SH-SY5Y (cell line): ENCODE results near the gene TLR7.

Experiments used
- GATA2 ChIP-seq: IDR thresholded peaks from 2 replicates; pipeline ENCODE4 v1.6.1; 2011; ENCODE audit warnings: mild to moderate bottlenecking, low read depth, low read length
- GATA3 ChIP-seq: IDR thresholded peaks from 2 replicates; pipeline ENCODE4 v1.6.1; 2011; ENCODE audit warnings: low read depth, mild to moderate bottlenecking, low read length, moderate library complexity

The TLR7 gene

GRCh38 chrX:12866451-12867377, at the start of gene TLR7:
Gene TLR7, plus strand, starts transcription at chrX:12867072. Its CDS starts 507 bp downstream, at chrX:12867579.
- TF ChIP-seq GATA3 (no peak), GATA2 (no peak)

DNA sequence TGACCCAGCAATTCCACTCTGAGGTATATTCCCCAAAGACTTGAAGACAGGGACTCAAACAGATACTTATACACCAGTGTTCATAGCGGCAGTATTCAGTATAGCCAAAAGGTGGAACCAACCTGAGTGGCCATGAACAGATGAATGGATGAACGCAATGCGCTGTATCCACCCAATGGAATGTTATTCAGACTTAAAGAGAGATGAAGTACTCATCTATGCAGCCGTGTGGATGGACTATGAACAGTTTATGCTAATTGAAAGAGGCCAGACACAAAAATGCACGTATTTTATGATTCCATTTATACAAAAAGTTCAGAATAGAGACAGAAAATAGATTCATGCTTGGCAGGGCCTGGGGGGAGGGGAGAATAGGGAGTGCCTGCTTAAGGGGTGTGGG, 49.3 kb upstream of the TLR7 start:
- TF ChIP-seq GATA3, result no peak
- TF ChIP-seq GATA2, result no peak

GRCh38 chrX:12819222-12819621, 47.6 kb upstream of the TLR7 start:
- TF ChIP-seq GATA3 (no peak), GATA2 (no peak)

DNA sequence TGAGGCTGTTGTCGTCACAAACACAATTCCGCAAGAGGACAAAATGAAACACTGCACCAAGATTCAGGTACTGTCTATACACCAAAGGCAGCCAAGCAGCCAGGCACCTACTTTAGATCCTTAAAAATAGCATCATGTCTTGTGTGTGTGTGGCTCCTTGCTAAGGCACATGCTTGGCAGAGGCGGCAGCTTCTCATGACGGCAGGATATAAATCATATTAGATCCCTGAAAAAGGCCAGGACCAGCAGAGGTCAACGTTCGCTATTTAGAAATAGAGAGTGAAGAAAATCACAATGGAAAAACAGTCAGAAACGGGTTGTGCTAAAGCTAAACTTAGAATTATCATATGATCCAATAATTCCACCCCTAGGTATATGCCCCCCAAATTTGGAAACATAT, 46.1 kb upstream of the TLR7 start:
- TF ChIP-seq GATA2 (no peak), GATA3 (no peak)

DNA sequence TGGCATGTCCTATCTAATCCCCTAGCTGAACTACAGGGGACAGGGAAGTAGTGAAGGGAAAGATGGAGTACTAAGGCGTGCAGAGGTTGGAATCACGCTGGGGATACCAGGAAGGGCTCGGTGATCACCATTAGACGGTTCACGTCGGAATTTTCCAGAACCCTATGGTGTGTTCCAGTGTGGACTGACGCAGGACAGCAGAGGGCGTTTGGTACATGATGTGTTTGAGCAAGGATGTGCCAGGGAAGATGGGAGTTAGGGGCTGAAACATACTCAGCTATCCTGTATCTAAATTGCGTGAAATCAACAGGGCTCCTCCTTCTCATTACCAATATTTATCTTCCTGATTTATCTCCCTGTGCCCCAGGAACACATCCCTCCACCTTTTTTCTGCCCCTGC, 41.9 kb upstream of the TLR7 start:
- TF ChIP-seq GATA2 (no peak), GATA3 (no peak)

GRCh38 chrX:12825801-12826200, 41.1 kb upstream of the TLR7 start:
- TF ChIP-seq GATA2, result no peak
- no peak for TF ChIP-seq GATA3

DNA sequence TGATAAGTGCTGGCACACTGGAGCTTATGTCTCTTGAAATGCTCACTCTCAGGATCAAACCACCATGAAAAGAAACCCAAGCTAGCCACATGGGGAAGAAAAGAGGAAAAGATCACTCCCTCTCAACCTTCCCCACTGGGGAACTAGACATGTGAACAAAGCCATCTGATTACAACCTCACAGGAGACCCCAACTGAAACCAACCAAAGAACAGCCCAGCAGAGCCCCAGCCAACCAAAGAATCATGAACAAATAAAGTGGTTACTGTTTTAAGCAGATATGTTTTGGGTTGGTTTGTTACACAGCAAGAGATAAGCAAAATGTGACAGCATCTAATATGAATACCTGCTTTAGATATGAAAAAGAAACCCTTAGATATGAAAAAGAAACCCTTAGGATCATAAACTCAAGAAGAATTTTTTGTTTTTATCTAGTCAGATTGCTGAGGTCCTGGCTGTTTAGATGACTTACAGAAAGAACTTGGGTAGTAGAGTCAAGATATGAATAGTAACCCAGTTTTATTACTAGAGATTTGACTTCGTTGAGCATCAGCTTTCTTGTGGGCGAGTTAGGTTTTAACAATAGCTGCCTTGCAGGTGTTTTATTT, 23.7 kb upstream of the TLR7 start:
- no peak for TF ChIP-seq GATA2
- no peak for TF ChIP-seq GATA3

DNA sequence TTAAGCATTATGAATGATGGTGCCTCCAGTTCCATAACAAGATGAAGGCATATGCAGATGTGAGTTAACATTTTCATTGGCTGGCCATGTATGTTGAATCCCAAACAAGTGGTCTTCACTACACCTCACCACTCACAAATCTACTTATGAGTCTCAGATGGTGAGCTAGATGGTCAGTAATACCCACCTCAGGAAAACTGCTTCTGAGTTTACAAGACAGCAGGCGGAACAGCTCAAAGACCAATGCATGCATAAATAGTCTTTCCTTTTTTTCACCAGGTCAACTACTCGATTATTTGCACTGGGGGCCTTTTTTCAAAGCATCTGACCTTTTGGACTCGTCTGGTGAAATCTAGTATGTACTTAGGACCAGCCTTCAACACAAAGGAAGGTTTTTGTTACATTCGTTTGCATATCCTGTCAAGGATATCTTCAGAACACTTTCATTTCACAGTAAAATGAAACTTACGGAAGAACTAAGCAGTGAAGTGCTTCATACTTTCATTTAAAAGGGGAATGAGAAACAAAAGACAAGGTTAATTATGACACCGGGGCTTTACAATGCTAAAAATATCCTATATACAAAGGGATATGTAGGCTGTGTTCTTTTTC, 23.1 kb upstream of the TLR7 start:
- TF ChIP-seq GATA2, result no peak
- no peak for TF ChIP-seq GATA3

DNA sequence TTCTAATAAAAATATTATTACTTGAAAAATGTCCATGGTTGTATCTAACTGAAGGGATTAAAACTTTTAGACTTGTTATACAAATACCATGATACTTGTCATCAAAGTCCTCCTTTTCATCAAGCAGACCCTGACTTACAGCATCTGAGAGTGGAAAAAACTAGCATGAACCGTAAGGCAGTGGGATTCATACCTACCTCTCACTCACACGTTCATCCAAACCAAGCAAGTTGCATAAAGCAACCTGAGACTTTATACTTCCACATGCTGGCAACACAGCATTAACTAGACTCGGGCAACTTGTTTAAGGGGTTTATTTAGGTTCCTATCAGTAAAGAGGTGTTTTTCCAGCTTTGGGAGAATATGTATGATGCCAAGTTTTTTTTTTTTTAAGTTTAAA, 22.6 kb upstream of the TLR7 start:
- TF ChIP-seq GATA2, result no peak
- no peak for TF ChIP-seq GATA3

DNA sequence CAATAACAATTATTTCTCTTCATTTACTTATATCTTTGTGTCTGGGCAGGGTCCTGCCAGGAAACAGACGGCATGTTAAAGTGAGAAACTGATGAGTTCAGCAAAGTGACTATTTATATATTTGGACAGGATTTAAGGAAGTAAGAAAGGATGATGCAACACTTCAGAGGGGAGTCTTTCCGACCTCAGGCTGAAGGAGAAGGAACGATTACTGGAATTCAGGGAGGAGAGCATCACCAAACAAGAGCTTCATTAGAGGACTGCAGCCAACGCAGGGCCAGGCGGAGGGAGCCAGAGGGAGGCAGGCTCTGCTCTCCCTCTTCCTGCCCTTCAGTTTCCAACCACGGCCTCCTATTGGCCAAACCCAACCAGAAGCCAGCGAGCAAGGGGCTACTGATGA, 1.5 kb upstream of the TLR7 start:
- TF ChIP-seq GATA2, result no peak
- no peak for TF ChIP-seq GATA3

- TF ChIP-seq GATA2, result no peak
- no peak for TF ChIP-seq GATA3
These were observed 813 bp downstream of the TLR7 start for GRCh38 chrX:12867685-12868084.

GRCh38 chrX:12868747-12869146, 1.9 kb downstream of the TLR7 start:
- TF ChIP-seq GATA3, result no peak
- TF ChIP-seq GATA2, result no peak

DNA sequence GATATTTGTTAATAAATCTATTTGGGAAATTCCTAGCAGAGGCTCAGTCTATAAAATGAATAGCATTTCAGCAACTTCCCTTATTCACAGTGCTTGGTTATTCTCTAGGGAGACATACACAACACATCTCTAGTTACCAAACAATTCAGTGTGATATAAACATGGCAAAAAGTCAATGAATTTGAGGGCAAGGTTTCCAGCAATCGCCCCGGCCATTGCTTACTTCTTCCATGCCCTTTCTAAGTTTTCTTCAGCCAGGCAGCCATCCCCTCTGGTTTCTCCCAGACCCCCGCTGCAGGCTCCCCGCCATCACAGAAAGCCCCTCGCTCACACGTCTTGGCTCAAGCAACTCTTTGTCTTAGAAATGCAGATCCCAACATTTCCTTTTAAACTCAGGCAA, 4.4 kb downstream of the TLR7 start:
- TF ChIP-seq GATA2 (no peak), GATA3 (no peak)

DNA sequence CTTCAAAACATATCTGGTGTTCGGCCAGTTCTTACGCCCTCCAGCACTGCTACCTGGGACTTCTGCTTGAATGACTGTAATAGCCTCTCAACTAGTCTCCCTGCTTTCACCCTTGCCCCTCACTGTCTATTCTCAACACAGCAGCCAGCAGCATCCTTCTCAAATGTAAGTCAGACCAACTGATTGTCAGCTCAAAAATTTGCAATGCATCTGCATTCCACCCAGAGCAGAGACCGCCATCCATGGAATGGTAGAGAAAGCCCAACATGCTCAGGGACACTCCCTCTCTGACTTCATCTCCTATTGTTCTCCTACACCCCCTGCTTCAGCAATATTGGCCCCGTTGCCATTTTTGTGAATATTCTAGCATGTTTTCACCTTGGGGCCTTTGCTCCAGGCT, 5.9 kb downstream of the TLR7 start:
- TF ChIP-seq GATA2 (no peak), GATA3 (no peak)

DNA sequence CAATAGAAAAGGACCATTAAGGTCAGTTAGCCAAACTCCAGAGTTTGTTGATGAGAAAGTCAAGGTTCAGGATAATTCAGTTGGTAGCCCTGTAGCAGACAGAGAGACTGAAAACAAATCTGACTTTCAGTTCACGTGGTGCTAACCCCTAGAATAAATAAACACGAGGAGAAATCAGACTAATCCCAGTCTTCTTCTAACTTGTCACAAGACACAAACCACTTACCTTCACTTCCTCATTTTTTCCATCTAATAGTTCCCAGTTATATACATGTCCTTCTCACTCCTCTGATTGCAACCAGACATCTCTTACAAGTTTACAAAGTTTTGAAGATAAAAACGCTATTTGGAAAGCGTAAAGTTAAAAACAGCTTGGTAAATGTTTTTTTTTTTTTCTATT, 7.7 kb downstream of the TLR7 start:
- no peak for TF ChIP-seq GATA2
- TF ChIP-seq GATA3, result no peak
